B cell (primary cell): ENCODE measurements around the gene GRPEL2. TPM values are rescaled to one million over a fixed set of nuclear protein-coding genes. Genes with fewer than 3 reads are reported as not detected.

Source experiments
- ATAC-seq: fragments of 200-7000 bp; cut with Tn5 transposase; one replicate; pipeline ENCODE4 v1.10.0; 2021; ENCODE audit warnings: low read depth, mild to moderate bottlenecking, moderate number of reproducible peaks, moderate library complexity
- CTCF ChIA-PET: fragments of 350-600 bp; sonication (Branson Sonifier 250); formaldehyde crosslinking; loops from one replicate; lab custom pipeline; 2021; ENCODE audit warnings: antibody characterized with exemption, inconsistent platforms; lab: Charles Lee
- POLR2A ChIA-PET: fragments of 350-600 bp; sonication (Branson Sonifier 250); formaldehyde crosslinking; loops from one replicate; lab custom pipeline; 2021; ENCODE audit warnings: antibody characterized with exemption; lab: Charles Lee
- DNase-seq: peaks from one replicate; pipeline ENCODE4 v3.0.0; 2013
- H2AFZ ChIP-seq: 2 replicates; pipeline ENCODE4 v1.6.1; 2012; ENCODE audit warnings: mild to moderate bottlenecking, low read depth, low read length; ENCODE audit not compliant: insufficient read depth, poor library complexity, severe bottlenecking
- H3K27ac ChIP-seq, 2 donors: 1 replicate in 1 of 2; 2 replicates in 1 of 2; pipeline ENCODE4 v1.5.1; 2012 to 2013; ENCODE audit warnings: low read length in 2 of 2, mild to moderate bottlenecking in 2 of 2, moderate library complexity in 1 of 2
- H3K27me3 ChIP-seq, 4 experiments: fragments of 200-600 bp in 1 of 4; sonication (generic) in 1 of 4; replicated peaks in 1 of 4; 1 replicate in 2 of 4; 2 replicates in 2 of 4; pipeline versions ENCODE4 v1.6.1 to v1.7.0; 2013 to 2016; ENCODE audit warnings: low read length in 3 of 4, mild to moderate bottlenecking in 2 of 4, mixed read lengths in 1 of 4, moderate library complexity in 1 of 4; ENCODE audit not compliant: insufficient read depth in 4 of 4, control insufficient read depth in 3 of 4; ENCODE audit errors: control extremely low read depth in 1 of 4
- H3K36me3 ChIP-seq, 2 experiments: replicated peaks in 1 of 2; 1 replicate in 1 of 2; 2 replicates in 1 of 2; pipeline versions ENCODE4 v1.6.1 to v1.7.1; 2013; ENCODE audit warnings: low read length in 1 of 2; ENCODE audit not compliant: insufficient read depth in 2 of 2, control insufficient read depth in 1 of 2; ENCODE audit errors: control extremely low read depth in 1 of 2, extremely low read depth in 1 of 2
- H3K4me1 ChIP-seq, 2 donors: fragments of 200-600 bp in 1 of 2; sonication (generic) in 1 of 2; 1 replicate in 1 of 2; 2 replicates in 1 of 2; pipeline versions ENCODE4 v1.5.1 to v1.6.1; 2013 to 2017; ENCODE audit warnings: low read length in 2 of 2; ENCODE audit not compliant: control insufficient read depth in 2 of 2, insufficient read depth in 2 of 2
- H3K4me2 ChIP-seq: replicated peaks from 2 replicates; pipeline ENCODE3; 2012; ENCODE audit warnings: mild to moderate bottlenecking, low read depth, low read length; ENCODE audit not compliant: poor library complexity, severe bottlenecking
- H3K4me3 ChIP-seq, 5 experiments: fragments of 200-600 bp in 1 of 5; sonication (generic) in 1 of 5; 1 replicate in 3 of 5; 2 replicates in 2 of 5; pipeline versions ENCODE4 v1.5.1 to v1.7.0; 2011 to 2016; ENCODE audit warnings: low read length in 4 of 5, mild to moderate bottlenecking in 4 of 5, low read depth in 2 of 5, control low read depth in 1 of 5, moderate library complexity in 1 of 5; ENCODE audit not compliant: insufficient read depth in 1 of 5; ENCODE audit errors: control extremely low read depth in 1 of 5, extremely low read depth in 1 of 5
- H3K79me2 ChIP-seq: fragments of 200-600 bp; sonication (generic); one replicate; pipeline ENCODE4 v1.6.0; 2016; ENCODE audit warnings: low read length; ENCODE audit not compliant: control insufficient read depth, insufficient read depth
- H3K9ac ChIP-seq: fragments of 200-600 bp; sonication (generic); 2 replicates; pipeline ENCODE4 v1.6.1; 2017; ENCODE audit warnings: mild to moderate bottlenecking, low read length, moderate library complexity
- H3K9me3 ChIP-seq, 3 donors: one replicate each; pipeline versions ENCODE4 v1.6.1 to v1.7.1; 2013; ENCODE audit warnings: low read length in 2 of 3; ENCODE audit not compliant: control insufficient read depth in 2 of 3, insufficient read depth in 1 of 3; ENCODE audit errors: control extremely low read depth in 1 of 3
- H4K20me1 ChIP-seq: 2 replicates; pipeline ENCODE4 v1.6.0; 2012; ENCODE audit warnings: mild to moderate bottlenecking, low read length; ENCODE audit not compliant: insufficient read depth, control insufficient read depth, poor library complexity, severe bottlenecking
- H3K27ac Mint-ChIP-seq: one replicate; pipeline ENCODE4 v1.8.0; 2021; ENCODE audit warnings: mixed read lengths
- H3K27me3 Mint-ChIP-seq: one replicate; pipeline ENCODE4 v1.8.0; 2021; ENCODE audit warnings: mixed read lengths
- H3K4me1 Mint-ChIP-seq: one replicate; pipeline ENCODE4 v1.8.0; 2021; ENCODE audit warnings: mixed read lengths
- H3K4me3 Mint-ChIP-seq: one replicate; pipeline ENCODE4 v1.8.0; 2021; ENCODE audit warnings: mixed read lengths
- H3K9me3 Mint-ChIP-seq: one replicate; pipeline ENCODE4 v1.8.0; 2022; ENCODE audit warnings: mixed read lengths; ENCODE audit not compliant: insufficient read depth
- CTCF ChIP-seq: fragments of 200-600 bp; IDR thresholded peaks from one replicate; pipeline ENCODE4 v1.8.0; 2022; ENCODE audit warnings: antibody characterized with exemption, mild to moderate bottlenecking
- EZH2 ChIP-seq: IDR thresholded peaks from 2 replicates; pipeline ENCODE4 v1.6.1; 2012; ENCODE audit warnings: borderline replicate concordance, low read depth, mild to moderate bottlenecking, moderate library complexity, low read length; ENCODE audit not compliant: insufficient read depth, poor library complexity, severe bottlenecking
- WGBS: methylation state at CpG from one replicate; pipeline ENCODE4 v1.1.5; 2013; ENCODE audit warnings: missing lambda C conversion rate; ENCODE audit not compliant: insufficient coverage; 5-methylcytosine and 5-hydroxymethylcytosine counted together
- intact Hi-C: fragments of 100-400 bp; cut with micrococcal nuclease; formaldehyde crosslinking; loops from one replicate; pipeline ENCODE4 v1.10.0; 2022
- polyA plus RNA-seq: library from polyadenylated mRNA; depleted of rRNA; stranded (reverse); fragments of >200 nt; gene quantifications from 2 replicates; pipeline ENCODE4 v1.2.3, GENCODE V29; 2012
- total RNA-seq, 2 donors: library from RNA; stranded (reverse); fragments of 120-200 nt in 1 of 2; gene quantifications; 1 replicate in 1 of 2; 2 replicates in 1 of 2; pipeline versions ENCODE4 v1.2.3 to v1.2.4, GENCODE V29; 2013 to 2022

GRPEL2 gene
- total and polyA plus RNA-seq, 2 donors (not counting 1 experiment from before 2014, with no cell fraction given): 1.1 to 12.1 TPM

- ATAC-seq (no peak), DNase-seq (no peak)
- Mint-ChIP-seq H3K4me3 (no peak overlapping the region), H3K27me3 (peaks cover 32% of the 10 kb centered on the region), H3K9me3 (no peaks in the 10 kb centered on the region), H3K27ac (no peak overlapping the region), H3K4me1 (peaks cover 4% of the 10 kb centered on the region)
- no peak overlapping the region for H3K9ac ChIP-seq
- WGBS: 96% methylated on average over 6 of the region's 6 CpGs
- H3K4me1 ChIP-seq: peaks cover 3 to 4% of the 10 kb centered on the region in 2 donors
- no peaks in the 10 kb centered on the region for H3K79me2 ChIP-seq
- peaks cover 0 to 25% (median 1%) of the 10 kb centered on the region in 4 experiments for H3K27me3 ChIP-seq
- no peak overlapping the region for H3K4me3 ChIP-seq
- intact Hi-C loops: no loop called here
- POLR2A ChIA-PET: no interaction called here
- CTCF ChIA-PET: no interaction called here
- TF ChIP-seq CTCF (no peak), EZH2 (no peak)
- H3K4me2 ChIP-seq: no peak overlapping the region
- H3K27ac ChIP-seq: no peak overlapping the region
- no peak overlapping the region for H2AFZ ChIP-seq
- H4K20me1 ChIP-seq: no peaks in the 10 kb centered on the region
- no peaks in the 10 kb centered on the region for H3K36me3 ChIP-seq
- H3K9me3 ChIP-seq: no peaks in the 10 kb centered on the region
Measured at GRCh38 chr5:149300441-149300840, 44.9 kb upstream of the GRPEL2 start.

DNA sequence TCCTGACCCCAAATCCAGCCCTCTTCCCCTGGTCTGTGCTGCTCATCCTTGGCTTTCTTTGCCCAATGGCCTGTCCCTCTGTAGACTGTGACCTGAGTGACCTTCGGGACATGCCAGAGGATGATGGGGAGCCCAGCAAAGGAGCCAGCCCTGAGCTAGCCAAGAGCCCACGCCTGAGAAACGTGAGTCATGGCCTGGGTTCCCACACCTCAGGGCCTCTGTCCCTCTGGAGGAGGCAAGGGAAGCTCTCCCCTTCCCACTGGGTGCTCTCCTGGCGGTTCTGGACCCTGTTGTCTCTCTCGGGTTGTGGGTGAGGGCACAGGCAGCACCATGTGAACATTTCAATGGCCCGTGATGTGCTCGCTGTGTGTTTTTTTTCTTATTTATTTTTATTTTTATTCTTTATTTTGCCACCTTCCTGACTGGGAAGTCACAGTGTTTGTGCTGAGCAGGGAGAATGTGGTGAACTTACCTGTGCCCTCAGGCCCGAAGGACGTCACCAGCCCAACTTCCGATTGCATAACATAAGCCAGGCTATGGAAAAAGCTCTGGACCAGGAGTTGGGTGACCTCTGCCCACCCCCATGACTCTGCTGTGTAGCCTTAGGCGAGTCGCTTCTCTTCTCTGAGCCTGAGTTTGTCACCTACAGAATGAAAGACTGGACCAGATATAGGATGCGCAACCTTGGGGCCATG lies 44.1 kb upstream of the GRPEL2 start:
- no peak overlapping the region for H3K27ac Mint-ChIP-seq
- DNase-seq (no peak), ATAC-seq (no peak)
- H3K4me2 ChIP-seq: no peak overlapping the region
- H3K4me3 ChIP-seq: no peak overlapping the region
- ChIA-PET CTCF (no interaction called here), POLR2A (no interaction called here)
- intact Hi-C loops: no loop called here
- H2AFZ ChIP-seq: no peak overlapping the region
- no peak overlapping the region for H3K27ac ChIP-seq
- H3K27me3 Mint-ChIP-seq: peaks cover 35% of the 10 kb centered on the region
- H4K20me1 ChIP-seq: no peaks in the 10 kb centered on the region
- no peak overlapping the region for H3K4me3 Mint-ChIP-seq
- H3K36me3 ChIP-seq: no peaks in the 10 kb centered on the region
- no peaks in the 10 kb centered on the region for H3K9me3 Mint-ChIP-seq
- no peaks in the 10 kb centered on the region for H3K4me1 ChIP-seq
- peaks cover 2% of the 10 kb centered on the region for H3K4me1 Mint-ChIP-seq
- peaks cover 0 to 25% (median 1%) of the 10 kb centered on the region in 4 experiments for H3K27me3 ChIP-seq
- H3K9ac ChIP-seq: no peak overlapping the region
- no peak for TF ChIP-seq CTCF
- no peak for TF ChIP-seq EZH2
- no peaks in the 10 kb centered on the region for H3K79me2 ChIP-seq
- 96% methylated on average over 7 of the region's 13 CpGs for WGBS
- no peaks in the 10 kb centered on the region for H3K9me3 ChIP-seq
